SKM-1 (cell line): Measurements from ENCODE around the gene ANKS1A.

ENCODE experiments used
- DNase-seq: peaks from one replicate; lab custom pipeline; 2025; ENCODE audit not compliant: unreplicated experiment; lab: John Stamatoyannopoulos, UW

Gene ANKS1A

GRCh38 chr6:35017411-35018181 is 128.5 kb downstream of the ANKS1A start:
- no peak for DNase-seq

GRCh38 chr6:35018182-35018519 is 129.1 kb downstream of the ANKS1A start:
- no peak for DNase-seq

GRCh38 chr6:35018746-35019145 is 129.7 kb downstream of the ANKS1A start:
- no peak for DNase-seq

GRCh38 chr6:35019171-35019570 is 130.1 kb downstream of the ANKS1A start:
- no peak for DNase-seq

GRCh38 chr6:35019831-35020230 is 130.8 kb downstream of the ANKS1A start:
- DNase-seq: no peak

- no peak for DNase-seq
These were observed 131.9 kb downstream of the ANKS1A start for GRCh38 chr6:35021004-35021403.

- DNase-seq: no peak
These were observed 134.3 kb downstream of the ANKS1A start for GRCh38 chr6:35023091-35024000.

GRCh38 chr6:35024551-35025054 is 135.5 kb downstream of the ANKS1A start:
- no peak for DNase-seq

GRCh38 chr6:35025232-35026188 is 136.5 kb downstream of the ANKS1A start:
- no peak for DNase-seq

GRCh38 chr6:35026434-35027222 is 137.6 kb downstream of the ANKS1A start:
- DNase-seq: no peak

GRCh38 chr6:35027807-35028206 is 138.8 kb downstream of the ANKS1A start:
- no peak for DNase-seq

GRCh38 chr6:35028781-35029769 is 140.0 kb downstream of the ANKS1A start:
- no peak for DNase-seq

GRCh38 chr6:35030099-35030498 is 141.0 kb downstream of the ANKS1A start:
- DNase-seq: no peak

- DNase-seq: no peak
These were observed 142.8 kb downstream of the ANKS1A start for GRCh38 chr6:35031611-35032529.

GRCh38 chr6:35033683-35034082 is 144.6 kb downstream of the ANKS1A start:
- no peak for DNase-seq

- no peak for DNase-seq
These were observed 145.5 kb downstream of the ANKS1A start for GRCh38 chr6:35034411-35035191.

- no peak for DNase-seq
These were observed 146.5 kb downstream of the ANKS1A start for GRCh38 chr6:35035481-35036030.
